Measurements from ENCODE around the gene HSD3B7.

The HSD3B7 gene

DNA sequence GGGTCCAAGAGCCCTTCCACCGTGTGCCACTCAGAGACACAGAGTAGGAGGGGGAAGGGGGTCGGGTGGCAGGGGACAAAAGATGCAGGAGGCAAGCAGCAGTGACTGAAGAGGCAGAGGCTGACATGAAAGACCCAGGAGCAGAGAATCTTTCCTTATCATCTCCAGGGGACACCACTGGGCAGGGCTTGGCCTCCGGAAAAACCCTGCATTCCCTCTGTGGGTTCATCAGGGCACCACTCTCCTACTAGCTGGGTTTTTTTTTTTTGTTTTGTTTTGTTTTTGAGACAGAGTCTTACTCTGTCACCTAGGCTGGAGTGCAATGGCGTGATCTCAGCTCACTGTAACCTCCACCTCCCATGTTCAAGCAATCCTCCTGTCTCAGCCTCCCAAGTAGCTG lies 46.3 kb downstream of the HSD3B7 start:
- FAIRE-seq: no peak

- no peak for FAIRE-seq
Observed at GRCh38 chr16:31032736-31033708, 48.0 kb downstream of the HSD3B7 start, which contains the start of gene STX4. STX4 (plus strand) TSS chr16:31033558; CDS start chr16:31033806, 248 bp downstream.

GRCh38 chr16:31033709-31034492 lies 48.9 kb downstream of the HSD3B7 start:
- no peak for FAIRE-seq

DNA sequence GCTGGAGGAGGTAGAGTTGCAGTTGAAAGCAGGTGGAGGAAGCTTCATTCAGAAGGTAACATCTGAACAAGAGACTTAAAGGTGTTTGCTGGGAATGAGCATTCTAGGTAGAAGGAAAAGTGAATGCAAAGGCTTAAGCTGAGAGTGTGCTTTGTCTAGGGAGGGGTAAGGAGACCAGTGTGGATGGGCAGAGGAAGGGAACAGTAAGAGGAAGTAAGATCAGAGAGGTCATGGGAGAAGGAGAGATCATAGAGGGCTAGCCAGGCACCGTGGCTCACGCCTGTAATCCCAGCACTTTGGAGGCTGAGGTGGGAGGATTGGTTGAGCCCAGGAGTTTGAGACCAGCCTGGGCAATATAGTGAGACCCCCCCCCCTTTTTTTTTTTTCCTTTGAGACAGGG lies 51.7 kb downstream of the HSD3B7 start:
- FAIRE-seq: no peak

All from colon (tissue), 2 donors.